CD4-positive, alpha-beta memory T cell (primary cell): Measurements from ENCODE around the gene CLSTN1. TPM values are rescaled to one million over a fixed set of nuclear protein-coding genes. Genes with fewer than 3 reads are reported as not detected.

Experiments used
- CTCF ChIA-PET: fragments of 350-600 bp; sonication (Branson Sonifier 250); formaldehyde crosslinking; loops from one replicate; lab custom pipeline; 2021; ENCODE audit warnings: inconsistent platforms; ENCODE audit not compliant: partially characterized antibody; lab: Charles Lee
- POLR2A ChIA-PET: fragments of 350-600 bp; sonication (Branson Sonifier 250); formaldehyde crosslinking; loops from one replicate; lab custom pipeline; 2021; ENCODE audit not compliant: partially characterized antibody; lab: Charles Lee
- DNase-seq, 5 donors: peaks; one replicate each; pipeline versions ENCODE4 v3.0.0 to v3.0.0-alpha.2; 2020 to 2022; ENCODE audit warnings: mixed read lengths in 1 of 5
- H3K27ac ChIP-seq: one replicate; pipeline ENCODE4 v1.7.0; 2013; ENCODE audit warnings: low read depth, low read length
- H3K27me3 ChIP-seq: 2 replicates; pipeline ENCODE4 v1.7.0; 2013; ENCODE audit warnings: mild to moderate bottlenecking, low read length, moderate library complexity; ENCODE audit not compliant: insufficient read depth
- H3K36me3 ChIP-seq: 2 replicates; pipeline ENCODE4 v1.7.0; 2013; ENCODE audit warnings: mild to moderate bottlenecking, low read length, moderate library complexity; ENCODE audit not compliant: insufficient read depth
- H3K4me1 ChIP-seq: 2 replicates; pipeline ENCODE4 v1.7.0; 2013; ENCODE audit warnings: mild to moderate bottlenecking, low read length, moderate library complexity; ENCODE audit not compliant: insufficient read depth
- H3K4me3 ChIP-seq, 2 donors: one replicate each; pipeline ENCODE4 v1.7.0; 2013; ENCODE audit warnings: low read length in 2 of 2, mild to moderate bottlenecking in 1 of 2
- H3K9me3 ChIP-seq, 2 donors: one replicate each; pipeline ENCODE4 v1.7.0; 2013; ENCODE audit warnings: low read length in 2 of 2, control low read depth in 1 of 2; ENCODE audit not compliant: control insufficient read depth in 1 of 2
- H3K27ac Mint-ChIP-seq, 7 donors: one replicate each; pipeline ENCODE4 v1.8.0; 2020 to 2021; ENCODE audit warnings: mixed read lengths in 7 of 7, mild to moderate bottlenecking in 6 of 7, inconsistent platforms in 3 of 7, moderate library complexity in 3 of 7
- H3K27me3 Mint-ChIP-seq, 2 donors: one replicate each; pipeline ENCODE4 v1.8.0; 2020 to 2021; ENCODE audit warnings: mixed read lengths in 2 of 2
- H3K36me3 Mint-ChIP-seq, 2 donors: one replicate each; pipeline ENCODE4 v1.8.0; 2020 to 2021; ENCODE audit warnings: mixed read lengths in 2 of 2, inconsistent platforms in 1 of 2, mild to moderate bottlenecking in 1 of 2
- H3K4me1 Mint-ChIP-seq, 4 donors: one replicate each; pipeline ENCODE4 v1.8.0; 2020 to 2021; ENCODE audit warnings: mixed read lengths in 4 of 4, mild to moderate bottlenecking in 1 of 4
- H3K4me3 Mint-ChIP-seq, 8 donors: one replicate each; pipeline ENCODE4 v1.8.0; 2020 to 2021; ENCODE audit warnings: mixed read lengths in 8 of 8, mild to moderate bottlenecking in 7 of 8, moderate library complexity in 6 of 8, inconsistent platforms in 3 of 8
- H3K9me3 Mint-ChIP-seq, 8 donors: one replicate each; pipeline ENCODE4 v1.8.0; 2020 to 2021; ENCODE audit warnings: mixed read lengths in 8 of 8, mild to moderate bottlenecking in 5 of 8, inconsistent platforms in 3 of 8, moderate library complexity in 1 of 8
- intact Hi-C: fragments of 100-400 bp; cut with micrococcal nuclease; formaldehyde crosslinking; loops from one replicate; pipeline ENCODE4 v1.15.1; 2023
- polyA plus RNA-seq, 2 donors: library from polyadenylated mRNA; unstranded; fragments of 300-500 nt; fragmentation: Illumina TruSeq; gene quantifications; one replicate each; pipeline ENCODE4 v1.2.3, GENCODE V29; 2021
- total RNA-seq, 2 experiments: library from RNA; stranded (reverse); gene quantifications; one replicate each; pipeline ENCODE4 v1.2.3, GENCODE V29; 2021

Gene CLSTN1
- 100 to 1,000 TPM; 107 to 109 TPM for total RNA-seq
- 10 to 100 TPM in 1 of 2 donors, 1 to 10 TPM in 1; 6.9 to 50.9 TPM for polyA plus RNA-seq

DNA sequence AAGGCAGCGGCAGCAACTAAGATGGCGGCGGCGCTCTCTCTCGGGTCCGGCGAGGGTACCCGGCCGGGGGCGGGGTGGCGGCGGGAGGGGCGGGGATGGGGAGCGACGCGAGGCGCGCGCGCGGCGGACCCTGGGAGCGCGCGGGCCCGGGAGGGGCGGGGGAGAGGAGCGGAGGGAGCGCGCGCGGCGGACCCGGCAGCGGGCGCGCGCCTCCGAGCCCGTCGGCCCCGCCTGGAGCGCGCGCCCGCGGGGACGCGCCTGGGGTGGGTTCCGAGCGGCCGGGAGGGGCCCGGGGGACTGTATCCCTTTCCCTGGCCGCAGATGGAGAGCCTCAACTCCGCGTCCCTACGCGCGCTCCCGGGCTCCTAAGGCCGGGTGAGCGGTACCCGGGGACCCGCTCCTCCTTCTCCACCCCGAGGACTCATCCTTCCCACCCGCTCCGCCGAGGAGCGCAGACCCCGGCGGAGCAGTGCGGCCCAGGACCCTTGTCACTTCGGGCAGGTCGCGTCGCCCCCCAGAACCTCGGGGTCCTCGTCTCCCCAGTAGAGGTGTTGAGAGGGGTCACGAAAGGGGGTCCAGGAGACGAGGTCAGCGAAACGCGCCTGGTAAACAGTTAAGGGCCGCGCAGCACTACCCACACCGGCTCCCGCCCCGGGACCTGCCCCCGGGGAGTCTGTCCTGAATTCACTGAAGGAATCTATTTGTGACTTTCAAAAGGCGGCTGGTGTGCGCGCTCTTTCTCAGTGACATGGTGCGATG lies at the start of gene CLSTN1:
Gene CLSTN1, minus strand, starts transcription at position 23 of the 759 bp plus-strand sequence. CDS start 232 bp downstream, outside the sequence.
- ChIA-PET POLR2A (interaction anchor here (0.6 to 1.8 kb wide), 3 partner anchors 22 to 194 kb away, joined by 3 to 8 read pairs (median 4); partner anchors contain the start of gene PIK3CD), CTCF (no interaction called here)
- Mint-ChIP-seq H3K4me3 (peak within 1 kb of the TSS; percentile 94 to 99 (median 97)), H3K27ac (peak within 1 kb of the TSS; percentile 90 to 97 (median 96)), H3K4me1 (peaks cover 25 to 68% (median 41%) of the 10 kb centered on the region in 4 donors), H3K27me3 (no peaks in the 10 kb centered on the region), H3K36me3 (peaks cover 0 to 7% of the 10 kb centered on the region in 2 donors), H3K9me3 (peaks cover 0 to 5% (median 0%) of the 10 kb centered on the region in 8 donors)
- H3K4me1 ChIP-seq = peaks cover 55% of the 10 kb centered on the region
- DNase-seq = peak; percentile 85 to 92 (median 86)
- no peaks in the 10 kb centered on the region for H3K9me3 ChIP-seq
- no peaks in the 10 kb centered on the region for H3K27me3 ChIP-seq
- intact Hi-C loops = loop anchor here (1.0 to 2.0 kb wide), 5 partner anchors 40 to 236 kb away; partner anchors contain the start of genes TMEM201 and UBE4B
- peak within 1 kb of the TSS; percentile 55 for H3K27ac ChIP-seq
- peak within 1 kb of the TSS; percentile 73 to 76 for H3K4me3 ChIP-seq
- H3K36me3 ChIP-seq = no peaks in the 10 kb centered on the region

GRCh38 chr1:9873385-9873784 lies 49.6 kb upstream of the CLSTN1 start:
- peaks cover 0 to 6% of the 10 kb centered on the region in 2 donors for H3K36me3 Mint-ChIP-seq
- Histone ChIP-seq H3K36me3 (no peaks in the 10 kb centered on the region), H3K9me3 (no peaks in the 10 kb centered on the region), H3K27ac (no peak overlapping the region), H3K4me1 (no peaks in the 10 kb centered on the region), H3K27me3 (no peaks in the 10 kb centered on the region), H3K4me3 (no peak overlapping the region)
- DNase-seq = no peak
- no peaks in the 10 kb centered on the region for H3K27me3 Mint-ChIP-seq
- H3K4me1 Mint-ChIP-seq = peaks cover 0 to 5% (median 3%) of the 10 kb centered on the region in 4 donors
- no peaks in the 10 kb centered on the region for H3K9me3 Mint-ChIP-seq
- ChIA-PET POLR2A (interaction anchor here (1.2 kb wide), 1 partner anchor 70 kb away, joined by 4 read pairs; the partner anchor contains the start of genes LZIC and NMNAT1), CTCF (interaction anchor here (1.1 to 14.1 kb wide), 9 partner anchors 8 to 556 kb away, joined by 3 to 381 read pairs (median 4); partner anchors contain the start of gene CENPS)
- H3K27ac Mint-ChIP-seq = peak overlapping the region in 1 of 7 donors; percentile 1
- H3K4me3 Mint-ChIP-seq = no peak overlapping the region
- intact Hi-C loops = loop anchor here (10.0 kb wide), 1 partner anchor 461 kb away; no protein-coding TSS in a partner anchor

DNA sequence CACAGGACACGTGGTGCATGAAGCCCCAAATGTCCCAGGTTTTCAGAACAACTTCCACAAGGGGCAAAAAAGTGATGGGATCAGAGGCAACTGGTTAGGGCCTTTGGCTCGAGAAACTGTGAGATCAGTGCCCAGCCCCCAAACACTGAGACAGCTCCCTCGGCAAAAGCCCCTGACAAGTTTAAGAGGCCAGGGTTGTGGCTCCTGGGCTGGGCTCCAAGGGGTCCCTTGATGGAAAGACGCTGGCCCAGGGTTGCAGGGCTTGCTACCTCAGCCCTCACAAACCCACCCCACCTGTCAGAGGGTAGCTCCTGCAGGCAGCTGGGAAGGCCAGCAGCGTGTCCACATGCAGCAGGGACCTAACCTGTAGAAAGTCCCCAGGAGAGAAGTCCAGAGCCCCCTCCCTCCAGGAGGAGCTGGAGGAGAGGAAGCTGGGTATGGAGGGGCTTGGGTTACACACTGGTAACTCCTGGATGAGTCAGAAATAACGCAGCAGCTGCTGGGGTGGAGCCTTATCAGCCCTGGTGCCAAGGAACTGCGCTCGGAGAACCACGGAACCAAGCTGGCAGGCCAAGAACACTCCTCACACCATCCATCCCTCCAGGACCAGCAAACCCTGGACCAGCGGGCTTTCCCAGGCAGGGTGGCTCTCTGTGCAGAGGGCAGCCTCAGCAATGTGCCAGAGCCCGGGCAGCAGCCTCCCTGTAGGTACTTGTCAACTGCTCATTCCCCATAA lies 48.8 kb upstream of the CLSTN1 start:
- Mint-ChIP-seq H3K27ac (no peak overlapping the region), H3K9me3 (no peaks in the 10 kb centered on the region), H3K4me1 (peaks cover 0 to 5% (median 3%) of the 10 kb centered on the region in 4 donors), H3K36me3 (peaks cover 0 to 6% of the 10 kb centered on the region in 2 donors), H3K4me3 (no peak overlapping the region), H3K27me3 (no peaks in the 10 kb centered on the region)
- Histone ChIP-seq H3K36me3 (no peaks in the 10 kb centered on the region), H3K4me1 (peaks cover 1% of the 10 kb centered on the region), H3K27ac (no peak overlapping the region), H3K27me3 (no peaks in the 10 kb centered on the region), H3K9me3 (no peaks in the 10 kb centered on the region), H3K4me3 (no peak overlapping the region)
- POLR2A ChIA-PET = interaction anchor here (1.2 kb wide), 1 partner anchor 71 kb away, joined by 4 read pairs; the partner anchor contains the start of genes LZIC and NMNAT1
- intact Hi-C loops = loop anchor here (10.0 kb wide), 1 partner anchor 462 kb away; no protein-coding TSS in a partner anchor
- CTCF ChIA-PET = interaction anchor here (1.0 to 14.1 kb wide), 6 partner anchors 56 to 557 kb away, joined by 3 to 381 read pairs (median 3); partner anchors contain the start of genes CENPS and UBE4B
- DNase-seq = no peak

GRCh38 chr1:9871707-9872425 lies 48.1 kb upstream of the CLSTN1 start:
- DNase-seq = no peak
- intact Hi-C loops = loop anchor here (10.0 kb wide), 1 partner anchor 463 kb away; no protein-coding TSS in a partner anchor
- H3K4me3 ChIP-seq = no peak overlapping the region
- H3K27ac ChIP-seq = no peak overlapping the region
- Mint-ChIP-seq H3K4me3 (no peak overlapping the region), H3K4me1 (peaks cover 0 to 7% (median 3%) of the 10 kb centered on the region in 4 donors), H3K36me3 (peaks cover 0 to 7% of the 10 kb centered on the region in 2 donors), H3K27me3 (no peaks in the 10 kb centered on the region), H3K9me3 (no peaks in the 10 kb centered on the region), H3K27ac (no peak overlapping the region)
- H3K36me3 ChIP-seq = no peaks in the 10 kb centered on the region
- ChIA-PET CTCF (interaction anchor here (1.0 to 14.1 kb wide), 4 partner anchors 89 to 558 kb away, joined by 3 to 381 read pairs (median 4); partner anchors contain the start of genes CENPS and UBE4B), POLR2A (no interaction called here)
- no peaks in the 10 kb centered on the region for H3K27me3 ChIP-seq
- H3K4me1 ChIP-seq = peaks cover 6% of the 10 kb centered on the region
- H3K9me3 ChIP-seq = no peaks in the 10 kb centered on the region

GRCh38 chr1:9871021-9871420 lies 47.3 kb upstream of the CLSTN1 start:
- peaks cover 6% of the 10 kb centered on the region for H3K4me1 ChIP-seq
- no peak for DNase-seq
- Mint-ChIP-seq H3K36me3 (peaks cover 0 to 7% of the 10 kb centered on the region in 2 donors), H3K4me1 (peaks cover 0 to 9% (median 3%) of the 10 kb centered on the region in 4 donors), H3K27me3 (no peaks in the 10 kb centered on the region), H3K9me3 (no peaks in the 10 kb centered on the region), H3K27ac (no peak overlapping the region), H3K4me3 (no peak overlapping the region)
- no peak overlapping the region for H3K4me3 ChIP-seq
- ChIA-PET POLR2A (no interaction called here), CTCF (interaction anchor here (14.1 kb wide), 1 partner anchor 88 kb away, joined by 381 read pairs; no protein-coding TSS in a partner anchor)
- intact Hi-C loops = loop anchor here (10.0 kb wide), 1 partner anchor 464 kb away; no protein-coding TSS in a partner anchor
- no peaks in the 10 kb centered on the region for H3K27me3 ChIP-seq
- no peak overlapping the region for H3K27ac ChIP-seq
- H3K9me3 ChIP-seq = no peaks in the 10 kb centered on the region
- no peaks in the 10 kb centered on the region for H3K36me3 ChIP-seq

GRCh38 chr1:9870572-9870971 lies 46.8 kb upstream of the CLSTN1 start:
- Histone ChIP-seq H3K9me3 (no peaks in the 10 kb centered on the region), H3K4me1 (peaks cover 6% of the 10 kb centered on the region), H3K27ac (no peak overlapping the region), H3K36me3 (no peaks in the 10 kb centered on the region), H3K4me3 (no peak overlapping the region), H3K27me3 (no peaks in the 10 kb centered on the region)
- peaks cover 0 to 7% of the 10 kb centered on the region in 2 donors for H3K36me3 Mint-ChIP-seq
- DNase-seq = no peak
- H3K4me3 Mint-ChIP-seq = no peak overlapping the region
- H3K27me3 Mint-ChIP-seq = no peaks in the 10 kb centered on the region
- intact Hi-C loops = loop anchor here (10.0 kb wide), 1 partner anchor 464 kb away; no protein-coding TSS in a partner anchor
- H3K27ac Mint-ChIP-seq = peak overlapping the region in 1 of 7 donors; percentile 37
- peaks cover 0 to 9% (median 3%) of the 10 kb centered on the region in 4 donors for H3K4me1 Mint-ChIP-seq
- no peaks in the 10 kb centered on the region for H3K9me3 Mint-ChIP-seq
- POLR2A ChIA-PET = no interaction called here
- CTCF ChIA-PET = interaction anchor here (1.4 to 14.1 kb wide), 2 partner anchors 88 to 143 kb away, joined by 3 to 381 read pairs; no protein-coding TSS in a partner anchor
